AG04449 (cell line): ENCODE measurements around the gene PPFIBP2.

Experiments
- CTCF ChIA-PET: fragments of 350-600 bp; formaldehyde crosslinking; extraction: SDS; loops from one replicate; lab custom pipeline; 2021; ENCODE audit warnings: antibody characterized with exemption; lab: Yijun Ruan, JAX
- POLR2A ChIA-PET: fragments of 400-600, 350-600 bp; formaldehyde crosslinking; extraction: SDS; loops from one replicate; lab custom pipeline; 2020; ENCODE audit warnings: antibody characterized with exemption, inconsistent platforms; lab: Yijun Ruan, JAX
- DNase-seq: peaks from one replicate; pipeline ENCODE4 v3.0.0-alpha.2; 2010; ENCODE audit warnings: low read depth, low spot score
- H3K4me3 ChIP-seq: 2 replicates; pipeline ENCODE4 v1.5.1; 2011; ENCODE audit warnings: low read depth, mild to moderate bottlenecking, control low read depth, low read length
- TF ChIP-seq, protein P1 (sequence below): IDR thresholded peaks from one replicate; pipeline ENCODE4 v1.5.1; 2011; ENCODE audit warnings: mild to moderate bottlenecking, moderate library complexity, low read length, control low read depth, inconsistent platforms; ENCODE audit not compliant: insufficient read depth; ENCODE audit errors: missing control alignments

The PPFIBP2 gene

DNA sequence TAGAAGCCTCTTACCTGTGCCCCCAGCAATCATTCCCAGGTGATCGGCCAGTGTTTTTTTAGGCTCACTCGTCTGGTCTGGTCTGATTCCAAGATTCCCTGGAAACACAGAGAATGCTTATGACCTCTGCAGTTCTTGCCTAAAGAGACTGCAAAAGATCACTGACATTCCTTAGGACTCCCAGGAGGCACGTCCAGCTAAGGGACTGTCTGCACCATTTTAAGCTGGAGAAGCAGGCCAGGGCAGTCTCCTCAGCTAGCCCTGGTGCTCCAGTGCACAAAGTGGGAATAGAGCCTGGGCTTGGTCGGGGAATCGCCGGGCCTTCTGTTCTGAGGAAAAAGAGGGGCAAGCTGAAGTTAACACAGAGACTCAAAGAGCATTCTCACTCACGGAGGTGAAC lies 154.7 kb downstream of the PPFIBP2 start:
- DNase-seq: no peak
- ChIA-PET POLR2A (no interaction called here), CTCF (interaction anchor here (0.6 to 11.7 kb wide), 8 partner anchors 13 to 840 kb away, joined by 3 to 185 read pairs (median 6); partner anchors contain the start of gene PPFIBP2)
- H3K4me3 ChIP-seq: no peak overlapping the region
- TF ChIP-seq, protein P1, sequence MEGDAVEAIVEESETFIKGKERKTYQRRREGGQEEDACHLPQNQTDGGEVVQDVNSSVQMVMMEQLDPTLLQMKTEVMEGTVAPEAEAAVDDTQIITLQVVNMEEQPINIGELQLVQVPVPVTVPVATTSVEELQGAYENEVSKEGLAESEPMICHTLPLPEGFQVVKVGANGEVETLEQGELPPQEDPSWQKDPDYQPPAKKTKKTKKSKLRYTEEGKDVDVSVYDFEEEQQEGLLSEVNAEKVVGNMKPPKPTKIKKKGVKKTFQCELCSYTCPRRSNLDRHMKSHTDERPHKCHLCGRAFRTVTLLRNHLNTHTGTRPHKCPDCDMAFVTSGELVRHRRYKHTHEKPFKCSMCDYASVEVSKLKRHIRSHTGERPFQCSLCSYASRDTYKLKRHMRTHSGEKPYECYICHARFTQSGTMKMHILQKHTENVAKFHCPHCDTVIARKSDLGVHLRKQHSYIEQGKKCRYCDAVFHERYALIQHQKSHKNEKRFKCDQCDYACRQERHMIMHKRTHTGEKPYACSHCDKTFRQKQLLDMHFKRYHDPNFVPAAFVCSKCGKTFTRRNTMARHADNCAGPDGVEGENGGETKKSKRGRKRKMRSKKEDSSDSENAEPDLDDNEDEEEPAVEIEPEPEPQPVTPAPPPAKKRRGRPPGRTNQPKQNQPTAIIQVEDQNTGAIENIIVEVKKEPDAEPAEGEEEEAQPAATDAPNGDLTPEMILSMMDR: no peak

DNA sequence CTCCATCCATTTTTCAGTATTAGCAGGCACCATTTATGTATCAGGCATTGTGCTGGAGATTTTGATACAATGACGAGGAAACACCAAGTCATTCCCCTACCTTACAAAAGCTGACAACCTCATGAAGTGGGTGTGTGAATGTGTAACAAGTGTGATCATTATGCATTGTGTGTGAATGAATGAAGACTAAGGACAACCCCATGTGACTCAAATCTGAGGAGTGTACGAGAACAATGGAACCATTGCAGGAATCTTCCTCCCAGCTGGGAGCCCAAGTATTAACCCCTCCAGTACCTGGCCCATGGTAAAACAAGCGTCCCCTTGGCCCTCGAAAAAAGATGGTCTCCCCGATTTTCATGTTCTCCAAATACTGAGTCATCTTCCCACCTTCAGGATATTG lies 155.1 kb downstream of the PPFIBP2 start:
- ChIA-PET CTCF (interaction anchor here (0.6 to 11.7 kb wide), 8 partner anchors 13 to 840 kb away, joined by 3 to 185 read pairs (median 6); partner anchors contain the start of gene PPFIBP2), POLR2A (no interaction called here)
- H3K4me3 ChIP-seq: no peak overlapping the region
- no peak for DNase-seq
- TF ChIP-seq, protein P1: no peak

DNA sequence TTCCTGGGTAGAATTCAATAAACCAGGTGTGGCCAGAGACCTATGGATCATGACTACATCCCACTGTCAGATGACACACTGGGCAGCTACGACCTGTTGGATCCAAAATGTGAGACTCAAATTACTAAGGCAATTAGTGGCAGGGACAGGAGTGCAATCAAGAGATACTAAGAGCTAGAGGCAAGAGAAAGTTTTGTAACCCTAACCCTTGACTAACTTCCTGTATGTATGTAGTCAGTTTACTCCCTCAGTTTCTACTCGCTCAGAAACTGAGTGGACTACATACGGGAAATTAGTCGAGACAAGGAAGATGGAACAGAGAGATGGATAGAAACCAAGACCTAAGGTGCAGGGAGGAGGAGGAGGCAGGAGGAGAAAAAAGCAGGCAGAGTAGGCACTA lies 156.8 kb downstream of the PPFIBP2 start:
- CTCF ChIA-PET: interaction anchor here (1.4 to 11.7 kb wide), 4 partner anchors 15 to 105 kb away, joined by 3 to 185 read pairs (median 52); no protein-coding TSS in a partner anchor
- POLR2A ChIA-PET: no interaction called here
- TF ChIP-seq, protein P1: no peak
- no peak for DNase-seq
- no peak overlapping the region for H3K4me3 ChIP-seq

DNA sequence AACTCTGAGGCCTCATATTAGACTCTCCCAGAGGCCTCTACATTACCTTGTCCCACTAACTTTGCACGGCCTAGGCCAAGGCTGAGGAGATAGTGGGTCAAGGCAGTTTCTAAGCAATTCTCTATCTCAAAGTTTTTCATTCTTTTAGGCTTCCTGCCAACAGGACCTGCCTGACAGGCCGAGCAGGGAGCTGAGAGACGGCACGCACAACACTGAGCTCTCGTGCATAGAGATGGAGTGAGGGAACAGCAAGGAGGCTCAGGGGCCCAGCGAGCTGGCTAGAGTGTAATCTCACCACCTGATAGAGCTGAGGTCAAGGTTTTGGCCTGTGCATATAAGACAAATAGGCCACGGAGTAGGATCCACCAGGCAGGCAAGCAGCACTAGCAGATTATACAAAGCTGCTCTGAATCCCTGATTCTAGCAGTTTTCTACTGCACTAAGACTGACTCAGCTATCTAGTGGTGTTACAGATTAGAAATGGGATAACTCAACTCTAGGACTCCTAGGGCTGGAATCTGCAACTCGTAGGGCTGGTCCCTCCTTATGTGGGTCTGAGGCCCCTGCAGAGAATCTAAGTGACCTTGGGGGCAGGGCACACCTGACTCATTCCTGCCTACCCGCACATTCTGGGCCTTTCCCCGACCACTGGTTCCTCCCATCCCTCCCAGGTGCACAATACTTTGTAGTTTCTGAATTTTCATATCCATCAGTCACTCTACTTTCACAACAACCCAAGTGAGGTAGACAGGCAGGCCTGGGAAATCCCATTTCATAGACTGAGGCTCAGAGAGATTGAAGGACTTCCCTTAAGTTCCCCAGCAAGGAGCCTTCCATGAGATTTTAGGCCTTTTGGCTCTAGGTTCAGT lies 157.8 kb downstream of the PPFIBP2 start:
- H3K4me3 ChIP-seq: no peak overlapping the region
- POLR2A ChIA-PET: no interaction called here
- no peak for DNase-seq
- CTCF ChIA-PET: interaction anchor here (1.4 to 11.7 kb wide), 3 partner anchors 17 to 106 kb away, joined by 3 to 185 read pairs (median 50); no protein-coding TSS in a partner anchor
- TF ChIP-seq, protein P1: no peak

DNA sequence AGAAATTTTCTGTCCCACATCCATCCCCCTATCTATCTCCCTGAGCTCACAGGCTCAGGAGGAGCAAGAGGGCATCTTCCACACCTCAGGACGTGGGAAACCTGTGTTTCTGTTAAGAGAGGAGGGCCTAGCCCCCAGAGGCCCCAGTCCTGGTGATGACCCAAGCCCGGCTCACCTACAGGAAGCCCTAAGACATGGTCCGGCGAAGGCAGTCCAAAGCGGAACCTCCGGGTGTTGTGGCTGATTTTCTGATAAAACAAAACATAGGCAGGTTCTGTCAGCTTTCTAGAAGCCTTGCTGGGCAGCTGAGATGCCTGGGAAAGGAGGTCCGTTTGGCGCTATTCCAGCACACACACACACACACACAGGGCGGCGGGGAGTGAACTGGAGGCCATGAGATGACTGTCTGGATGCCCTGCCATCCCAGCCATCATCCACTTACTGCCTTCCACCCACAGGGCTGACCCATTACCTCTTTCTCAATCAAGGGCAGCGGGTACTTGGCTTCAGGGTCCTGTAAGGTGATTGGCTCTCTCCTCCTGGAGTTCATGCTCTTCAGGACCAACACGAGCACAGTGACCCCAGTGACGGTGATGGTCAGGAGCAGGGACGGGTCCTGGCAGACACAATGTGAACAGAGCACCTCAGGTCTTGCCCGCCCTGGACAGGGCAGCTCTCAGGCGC lies 158.6 kb downstream of the PPFIBP2 start:
- ChIA-PET POLR2A (no interaction called here), CTCF (interaction anchor here (0.9 to 11.7 kb wide), 4 partner anchors 7 to 98 kb away, joined by 3 to 185 read pairs (median 26); no protein-coding TSS in a partner anchor)
- H3K4me3 ChIP-seq: peak overlapping the region; percentile 59
- DNase-seq: no peak
- TF ChIP-seq, protein P1: no peak
